Lower lobe of right lung (tissue), 2 donors: ENCODE measurements around the gene CTRB2. TPM values are rescaled to one million over a fixed set of nuclear protein-coding genes. Genes with fewer than 3 reads are reported as not detected.

Experiments
- ATAC-seq, 2 donors: fragments of 200-7000 bp; cut with Tn5 transposase; one replicate each; pipeline ENCODE4 v1.9.1; 2020 to 2022; ENCODE audit warnings: mild to moderate bottlenecking in 2 of 2, moderate library complexity in 2 of 2
- DNase-seq: peaks from one replicate; pipeline ENCODE4 v3.0.0-alpha.2; 2020
- H3K27ac ChIP-seq: fragments of 200-600 bp; one replicate; pipeline ENCODE4 v1.8.0; 2022
- H3K27me3 ChIP-seq: fragments of 200-600 bp; one replicate; pipeline ENCODE4 v1.8.0; 2022; ENCODE audit warnings: low read depth
- H3K36me3 ChIP-seq: fragments of 200-600 bp; one replicate; pipeline ENCODE4 v1.8.0; 2022; ENCODE audit warnings: mild to moderate bottlenecking
- H3K4me1 ChIP-seq: fragments of 200-600 bp; one replicate; pipeline ENCODE4 v1.8.0; 2022
- H3K4me3 ChIP-seq: fragments of 200-600 bp; one replicate; pipeline ENCODE4 v1.8.0; 2022; ENCODE audit warnings: mild to moderate bottlenecking
- H3K9me3 ChIP-seq: fragments of 200-600 bp; one replicate; pipeline ENCODE4 v1.8.0; 2022
- CTCF ChIP-seq: fragments of 200-600 bp; IDR thresholded peaks from one replicate; pipeline ENCODE4 v1.8.0; 2022; ENCODE audit warnings: antibody characterized with exemption, mild to moderate bottlenecking
- intact Hi-C: fragments of 100-400 bp; cut with DNase I; formaldehyde crosslinking; loops from one replicate; pipeline ENCODE4 v1.11.0; 2022
- total RNA-seq: library from RNA; stranded (reverse); fragmentation: NEBNext Ultra II Directional; extraction: Animal tissue kit (Norgen Biotek cat#: 25700); gene quantifications from one replicate; pipeline ENCODE4 v1.2.1, GENCODE V29; 2021
- donor health status: DM: no; HTN: yes; CAD: no; lungs with severe emphysema.

CTRB2 gene
- total RNA-seq, 1 donor from 2014 or later: 0.44 TPM

GRCh38 chr16:75160386-75160785 lies 46.6 kb downstream of the CTRB2 start:
- DNase-seq (no peak), ATAC-seq (no peak)
- H3K36me3 ChIP-seq: no peaks in the 10 kb centered on the region
- no peak overlapping the region for H3K27ac ChIP-seq
- no peak overlapping the region for H3K4me3 ChIP-seq
- intact Hi-C loops: no loop called here
- H3K4me1 ChIP-seq: no peaks in the 10 kb centered on the region
- no peak for TF ChIP-seq CTCF
- no peaks in the 10 kb centered on the region for H3K9me3 ChIP-seq
- H3K27me3 ChIP-seq: no peaks in the 10 kb centered on the region

Other genes starting within 250 kb of the CTRB2 start
- 49.5 TPM for gene WDR59, start 222.0 kb downstream of the CTRB2 start, total RNA-seq
- 23.5 TPM for gene ZNRF1, start 208.1 kb downstream of the CTRB2 start, total RNA-seq
- 13.2 TPM for gene LDHD, start 90.4 kb downstream of the CTRB2 start, total RNA-seq
- gene ZFP1, start 58.6 kb downstream of the CTRB2 start, total RNA-seq: 10.4 TPM
- not detected for gene CTRB1, start 11.8 kb upstream of the CTRB2 start, total RNA-seq
- 65.1 TPM for gene BCAR1, start 44.5 kb upstream of the CTRB2 start, total RNA-seq
- gene CFDP1, start 226.3 kb upstream of the CTRB2 start, total RNA-seq: 57.7 TPM